NCI-H446 treated with DMSO at 0.1 percent for 48 hours (cell line): ENCODE measurements around the gene ERLIN1.

Experiments used
- DNase-seq: peaks from one replicate; lab custom pipeline; 2025; lab: John Stamatoyannopoulos, UW

ERLIN1 gene

GRCh38 chr10:100185364-100186252 is at the start of gene ERLIN1:
Gene ERLIN1, minus strand, starts transcription at chr10:100186029. Its CDS starts 403 bp downstream, at chr10:100185626.
- peak; percentile 70 for DNase-seq

- no peak for DNase-seq
These were observed 46.3 kb upstream of the ERLIN1 start for GRCh38 chr10:100232101-100232500.

- no peak for DNase-seq
These were observed 44.1 kb upstream of the ERLIN1 start for GRCh38 chr10:100229819-100230422.

- no peak for DNase-seq
These were observed 38.0 kb upstream of the ERLIN1 start for GRCh38 chr10:100223879-100224278.

- DNase-seq: no peak
These were observed 36.7 kb upstream of the ERLIN1 start for GRCh38 chr10:100222529-100222928.

GRCh38 chr10:100216006-100216405 is 30.2 kb upstream of the ERLIN1 start:
- DNase-seq: no peak

- no peak for DNase-seq
These were observed 23.5 kb upstream of the ERLIN1 start for GRCh38 chr10:100209303-100209702.

- no peak for DNase-seq
These were observed 22.4 kb upstream of the ERLIN1 start for GRCh38 chr10:100208276-100208675.

- DNase-seq: no peak
These were observed 18.5 kb upstream of the ERLIN1 start for GRCh38 chr10:100204370-100204769.

- no peak for DNase-seq
These were observed 15.7 kb upstream of the ERLIN1 start for GRCh38 chr10:100201549-100201948.

GRCh38 chr10:100194711-100195110 is 8.9 kb upstream of the ERLIN1 start:
- DNase-seq: no peak

GRCh38 chr10:100192350-100192749 is 6.5 kb upstream of the ERLIN1 start:
- no peak for DNase-seq

- DNase-seq: peak; percentile 32
These were observed 704 bp upstream of the ERLIN1 start for GRCh38 chr10:100186253-100187212.

- no peak for DNase-seq
These were observed 989 bp downstream of the ERLIN1 start for GRCh38 chr10:100184840-100185239.

GRCh38 chr10:100184426-100184825 is 1.4 kb downstream of the ERLIN1 start:
- DNase-seq: no peak

- DNase-seq: no peak
These were observed 2.3 kb downstream of the ERLIN1 start for GRCh38 chr10:100183481-100183880.

GRCh38 chr10:100182908-100183307 is 2.9 kb downstream of the ERLIN1 start:
- DNase-seq: no peak

- DNase-seq: no peak
These were observed 3.5 kb downstream of the ERLIN1 start for GRCh38 chr10:100182281-100182680.

GRCh38 chr10:100175875-100176274 is 10.0 kb downstream of the ERLIN1 start:
- DNase-seq: no peak

- DNase-seq: no peak
These were observed 10.8 kb downstream of the ERLIN1 start for GRCh38 chr10:100174699-100175677.

- no peak for DNase-seq
These were observed 12.8 kb downstream of the ERLIN1 start for GRCh38 chr10:100173035-100173434.
